Stromal cell of bone marrow (primary cell): Measurements from ENCODE around the gene HSPA9.

Experiments used
- DNase-seq: peaks from one replicate; pipeline ENCODE4 v3.0.0-alpha.2; 2012; ENCODE audit warnings: low read depth

The HSPA9 gene

GRCh38 chr5:138595180-138595795 lies 20.1 kb upstream of the HSPA9 start:
- no peak for DNase-seq

GRCh38 chr5:138594305-138595058 lies 19.3 kb upstream of the HSPA9 start:
- no peak for DNase-seq

- no peak for DNase-seq
These were observed 13.0 kb upstream of the HSPA9 start for GRCh38 chr5:138588013-138588788.

- DNase-seq, result no peak
These were observed 10.0 kb upstream of the HSPA9 start for GRCh38 chr5:138585157-138585556.

- no peak for DNase-seq
These were observed 8.9 kb upstream of the HSPA9 start for GRCh38 chr5:138583984-138584637.

- no peak for DNase-seq
These were observed 7.8 kb upstream of the HSPA9 start for GRCh38 chr5:138582959-138583358.

GRCh38 chr5:138580777-138581176 lies 5.6 kb upstream of the HSPA9 start:
- DNase-seq, result no peak

GRCh38 chr5:138580001-138580400 lies 4.8 kb upstream of the HSPA9 start:
- no peak for DNase-seq

- no peak for DNase-seq
These were observed 4.3 kb upstream of the HSPA9 start for GRCh38 chr5:138579517-138579863.

GRCh38 chr5:138577452-138577851 lies 2.3 kb upstream of the HSPA9 start:
- DNase-seq, result no peak

GRCh38 chr5:138574744-138575193 lies 432 bp downstream of the HSPA9 start:
- peak; percentile 13 for DNase-seq

- peak; percentile 31 for DNase-seq
These were observed 1.1 kb downstream of the HSPA9 start for GRCh38 chr5:138573949-138574670.

GRCh38 chr5:138573223-138573622 lies 2.0 kb downstream of the HSPA9 start:
- DNase-seq, result no peak

GRCh38 chr5:138570871-138571270 lies 4.3 kb downstream of the HSPA9 start:
- DNase-seq, result no peak

GRCh38 chr5:138569782-138570181 lies 5.4 kb downstream of the HSPA9 start:
- no peak for DNase-seq

- no peak for DNase-seq
These were observed 7.0 kb downstream of the HSPA9 start for GRCh38 chr5:138568061-138568824.

GRCh38 chr5:138566792-138567191 lies 8.4 kb downstream of the HSPA9 start:
- DNase-seq, result no peak

GRCh38 chr5:138565100-138565821 lies 9.9 kb downstream of the HSPA9 start:
- no peak for DNase-seq

- no peak for DNase-seq
These were observed 11.0 kb downstream of the HSPA9 start for GRCh38 chr5:138564242-138564641.

GRCh38 chr5:138563340-138564118 lies 11.7 kb downstream of the HSPA9 start:
- DNase-seq, result no peak
